B cell (primary cell): Measurements from ENCODE around the gene S1PR3. TPM values are rescaled to one million over a fixed set of nuclear protein-coding genes. Genes with fewer than 3 reads are reported as not detected.

Source experiments
- ATAC-seq: fragments of 200-7000 bp; cut with Tn5 transposase; one replicate; pipeline ENCODE4 v1.10.0; 2021; ENCODE audit warnings: low read depth, mild to moderate bottlenecking, moderate number of reproducible peaks, moderate library complexity
- CTCF ChIA-PET: fragments of 350-600 bp; sonication (Branson Sonifier 250); formaldehyde crosslinking; loops from one replicate; lab custom pipeline; 2021; ENCODE audit warnings: antibody characterized with exemption, inconsistent platforms; lab: Charles Lee
- POLR2A ChIA-PET: fragments of 350-600 bp; sonication (Branson Sonifier 250); formaldehyde crosslinking; loops from one replicate; lab custom pipeline; 2021; ENCODE audit warnings: antibody characterized with exemption; lab: Charles Lee
- DNase-seq: peaks from one replicate; pipeline ENCODE4 v3.0.0; 2013
- H2AFZ ChIP-seq: 2 replicates; pipeline ENCODE4 v1.6.1; 2012; ENCODE audit warnings: mild to moderate bottlenecking, low read depth, low read length; ENCODE audit not compliant: insufficient read depth, poor library complexity, severe bottlenecking
- H3K27ac ChIP-seq, 2 donors: 1 replicate in 1 of 2; 2 replicates in 1 of 2; pipeline ENCODE4 v1.5.1; 2012 to 2013; ENCODE audit warnings: low read length in 2 of 2, mild to moderate bottlenecking in 2 of 2, moderate library complexity in 1 of 2
- H3K27me3 ChIP-seq, 4 experiments: fragments of 200-600 bp in 1 of 4; sonication (generic) in 1 of 4; replicated peaks in 1 of 4; 1 replicate in 2 of 4; 2 replicates in 2 of 4; pipeline versions ENCODE4 v1.6.1 to v1.7.0; 2013 to 2016; ENCODE audit warnings: low read length in 3 of 4, mild to moderate bottlenecking in 2 of 4, mixed read lengths in 1 of 4, moderate library complexity in 1 of 4; ENCODE audit not compliant: insufficient read depth in 4 of 4, control insufficient read depth in 3 of 4; ENCODE audit errors: control extremely low read depth in 1 of 4
- H3K36me3 ChIP-seq, 2 experiments: replicated peaks in 1 of 2; 1 replicate in 1 of 2; 2 replicates in 1 of 2; pipeline versions ENCODE4 v1.6.1 to v1.7.1; 2013; ENCODE audit warnings: low read length in 1 of 2; ENCODE audit not compliant: insufficient read depth in 2 of 2, control insufficient read depth in 1 of 2; ENCODE audit errors: control extremely low read depth in 1 of 2, extremely low read depth in 1 of 2
- H3K4me1 ChIP-seq, 2 donors: fragments of 200-600 bp in 1 of 2; sonication (generic) in 1 of 2; 1 replicate in 1 of 2; 2 replicates in 1 of 2; pipeline versions ENCODE4 v1.5.1 to v1.6.1; 2013 to 2017; ENCODE audit warnings: low read length in 2 of 2; ENCODE audit not compliant: control insufficient read depth in 2 of 2, insufficient read depth in 2 of 2
- H3K4me2 ChIP-seq: replicated peaks from 2 replicates; pipeline ENCODE3; 2012; ENCODE audit warnings: mild to moderate bottlenecking, low read depth, low read length; ENCODE audit not compliant: poor library complexity, severe bottlenecking
- H3K4me3 ChIP-seq, 5 experiments: fragments of 200-600 bp in 1 of 5; sonication (generic) in 1 of 5; 1 replicate in 3 of 5; 2 replicates in 2 of 5; pipeline versions ENCODE4 v1.5.1 to v1.7.0; 2011 to 2016; ENCODE audit warnings: low read length in 4 of 5, mild to moderate bottlenecking in 4 of 5, low read depth in 2 of 5, control low read depth in 1 of 5, moderate library complexity in 1 of 5; ENCODE audit not compliant: insufficient read depth in 1 of 5; ENCODE audit errors: control extremely low read depth in 1 of 5, extremely low read depth in 1 of 5
- H3K79me2 ChIP-seq: fragments of 200-600 bp; sonication (generic); one replicate; pipeline ENCODE4 v1.6.0; 2016; ENCODE audit warnings: low read length; ENCODE audit not compliant: control insufficient read depth, insufficient read depth
- H3K9ac ChIP-seq: fragments of 200-600 bp; sonication (generic); 2 replicates; pipeline ENCODE4 v1.6.1; 2017; ENCODE audit warnings: mild to moderate bottlenecking, low read length, moderate library complexity
- H3K9me3 ChIP-seq, 3 donors: one replicate each; pipeline versions ENCODE4 v1.6.1 to v1.7.1; 2013; ENCODE audit warnings: low read length in 2 of 3; ENCODE audit not compliant: control insufficient read depth in 2 of 3, insufficient read depth in 1 of 3; ENCODE audit errors: control extremely low read depth in 1 of 3
- H4K20me1 ChIP-seq: 2 replicates; pipeline ENCODE4 v1.6.0; 2012; ENCODE audit warnings: mild to moderate bottlenecking, low read length; ENCODE audit not compliant: insufficient read depth, control insufficient read depth, poor library complexity, severe bottlenecking
- H3K27ac Mint-ChIP-seq: one replicate; pipeline ENCODE4 v1.8.0; 2021; ENCODE audit warnings: mixed read lengths
- H3K27me3 Mint-ChIP-seq: one replicate; pipeline ENCODE4 v1.8.0; 2021; ENCODE audit warnings: mixed read lengths
- H3K4me1 Mint-ChIP-seq: one replicate; pipeline ENCODE4 v1.8.0; 2021; ENCODE audit warnings: mixed read lengths
- H3K4me3 Mint-ChIP-seq: one replicate; pipeline ENCODE4 v1.8.0; 2021; ENCODE audit warnings: mixed read lengths
- H3K9me3 Mint-ChIP-seq: one replicate; pipeline ENCODE4 v1.8.0; 2022; ENCODE audit warnings: mixed read lengths; ENCODE audit not compliant: insufficient read depth
- CTCF ChIP-seq: fragments of 200-600 bp; IDR thresholded peaks from one replicate; pipeline ENCODE4 v1.8.0; 2022; ENCODE audit warnings: antibody characterized with exemption, mild to moderate bottlenecking
- EZH2 ChIP-seq: IDR thresholded peaks from 2 replicates; pipeline ENCODE4 v1.6.1; 2012; ENCODE audit warnings: borderline replicate concordance, low read depth, mild to moderate bottlenecking, moderate library complexity, low read length; ENCODE audit not compliant: insufficient read depth, poor library complexity, severe bottlenecking
- WGBS: methylation state at CpG from one replicate; pipeline ENCODE4 v1.1.5; 2013; ENCODE audit warnings: missing lambda C conversion rate; ENCODE audit not compliant: insufficient coverage; 5-methylcytosine and 5-hydroxymethylcytosine counted together
- intact Hi-C: fragments of 100-400 bp; cut with micrococcal nuclease; formaldehyde crosslinking; loops from one replicate; pipeline ENCODE4 v1.10.0; 2022
- polyA plus RNA-seq: library from polyadenylated mRNA; depleted of rRNA; stranded (reverse); fragments of >200 nt; gene quantifications from 2 replicates; pipeline ENCODE4 v1.2.3, GENCODE V29; 2012
- total RNA-seq, 2 donors: library from RNA; stranded (reverse); fragments of 120-200 nt in 1 of 2; gene quantifications; 1 replicate in 1 of 2; 2 replicates in 1 of 2; pipeline versions ENCODE4 v1.2.3 to v1.2.4, GENCODE V29; 2013 to 2022

S1PR3 gene
- total and polyA plus RNA-seq, 2 donors (not counting 1 experiment from before 2014, with no cell fraction given), result 0.25 TPM; not detected in 1

DNA sequence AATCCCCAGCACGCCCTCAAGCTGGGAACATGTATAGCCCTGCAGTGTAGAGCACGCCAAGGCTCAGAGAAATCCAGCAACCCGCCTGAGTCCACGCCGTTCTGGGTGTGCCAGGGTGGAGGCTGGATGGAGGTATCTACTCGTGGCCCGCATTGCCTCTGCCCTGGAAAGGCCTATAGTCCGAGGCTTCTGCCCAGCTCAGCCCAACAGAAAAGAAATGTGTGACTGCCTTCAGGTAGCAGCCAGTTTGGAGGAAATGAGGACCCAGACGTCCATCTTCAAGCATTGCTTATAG lies 18.2 kb downstream of the S1PR3 start:
- H3K4me3 Mint-ChIP-seq, result no peak overlapping the region
- Histone ChIP-seq H3K27ac (no peak overlapping the region), H3K4me2 (no peak overlapping the region), H3K4me1 (no peaks in the 10 kb centered on the region), H2AFZ (no peak overlapping the region), H3K9ac (no peak overlapping the region), H3K79me2 (no peaks in the 10 kb centered on the region), H4K20me1 (no peaks in the 10 kb centered on the region), H3K36me3 (no peaks in the 10 kb centered on the region), H3K27me3 (peaks cover 0 to 9% (median 1%) of the 10 kb centered on the region in 4 experiments), H3K4me3 (no peak overlapping the region), H3K9me3 (no peaks in the 10 kb centered on the region)
- no peak for DNase-seq
- WGBS, result 94% methylated on average over 9 of the region's 9 CpGs
- no peaks in the 10 kb centered on the region for H3K4me1 Mint-ChIP-seq
- H3K27ac Mint-ChIP-seq, result no peak overlapping the region
- intact Hi-C loops, result no loop called here
- no peaks in the 10 kb centered on the region for H3K9me3 Mint-ChIP-seq
- POLR2A ChIA-PET, result no interaction called here
- CTCF ChIA-PET, result no interaction called here
- peaks cover 12% of the 10 kb centered on the region for H3K27me3 Mint-ChIP-seq
- TF ChIP-seq EZH2, result no peak
- TF ChIP-seq CTCF, result no peak
- no peak for ATAC-seq

- TF ChIP-seq CTCF (no peak), EZH2 (no peak)
- Histone ChIP-seq H2AFZ (no peak overlapping the region), H3K27me3 (peaks cover 0 to 9% (median 1%) of the 10 kb centered on the region in 4 experiments), H3K4me3 (no peak overlapping the region), H3K4me2 (no peak overlapping the region), H3K27ac (no peak overlapping the region), H3K9ac (no peak overlapping the region), H3K36me3 (no peaks in the 10 kb centered on the region), H3K79me2 (no peaks in the 10 kb centered on the region), H3K4me1 (no peaks in the 10 kb centered on the region), H3K9me3 (no peaks in the 10 kb centered on the region), H4K20me1 (no peaks in the 10 kb centered on the region)
- ChIA-PET POLR2A (no interaction called here), CTCF (no interaction called here)
- Mint-ChIP-seq H3K4me1 (no peaks in the 10 kb centered on the region), H3K27ac (no peak overlapping the region), H3K9me3 (no peaks in the 10 kb centered on the region), H3K27me3 (peaks cover 14% of the 10 kb centered on the region), H3K4me3 (no peak overlapping the region)
- intact Hi-C loops, result no loop called here
- no peak for DNase-seq
- 76% methylated on average over 5 of the region's 10 CpGs for WGBS
- ATAC-seq, result no peak
Measured at GRCh38 chr9:89010056-89010455, 18.8 kb downstream of the S1PR3 start.
